ENCODE measurements around the gene WNT3A.
"Not testable (repeated sequence)": the region's sequence is repeated elsewhere in the genome, so short reads cannot be mapped to it uniquely, and the experiment has no call there.

Gene WNT3A

GRCh38 chr1:228006786-228007048, at the start of gene WNT3A:
TSS of gene WNT3A (plus strand) at chr1:228006998. CDS start at chr1:228007129, 131 bp downstream.
- no peaks in the 10 kb centered on the region for H3K36me3 Mint-ChIP-seq
- peaks cover 70 to 83% of the 10 kb centered on the region in 2 donors for H3K27me3 Mint-ChIP-seq
- peak within 1 kb of the TSS; percentile 43 to 59 for H3K4me3 Mint-ChIP-seq

GRCh38 chr1:227958617-227959324, 48.0 kb upstream of the WNT3A start:
- no peak overlapping the region for H3K4me3 Mint-ChIP-seq

More at GRCh38 chr1:228006786-228007048, at the start of gene WNT3A:
- no peak within 1 kb of the TSS for H3K27ac Mint-ChIP-seq
- DNase-seq (no peak), ATAC-seq (replicated peaks) (no peak)
- H3K4me1 Mint-ChIP-seq: peaks cover 43 to 57% of the 10 kb centered on the region in 2 donors
- H3K9me3 Mint-ChIP-seq: no peaks in the 10 kb centered on the region

GRCh38 chr1:227959325-227959860, 47.4 kb upstream of the WNT3A start:
- ATAC-seq (replicated peaks): no peak
- no peak overlapping the region for H3K4me3 Mint-ChIP-seq
- no peaks in the 10 kb centered on the region for H3K4me1 Mint-ChIP-seq
- no peak overlapping the region for H3K27ac Mint-ChIP-seq
- H3K36me3 Mint-ChIP-seq: peaks cover 3% of the 10 kb centered on the region in 2 donors
- H3K27me3 Mint-ChIP-seq: peaks cover 18 to 25% of the 10 kb centered on the region in 2 donors
- H3K9me3 Mint-ChIP-seq: no peaks in the 10 kb centered on the region
- no peak for DNase-seq

More at GRCh38 chr1:227958617-227959324, 48.0 kb upstream of the WNT3A start:
- H3K9me3 Mint-ChIP-seq: peaks cover 0 to under 1% of the 10 kb centered on the region in 2 donors
- no peak overlapping the region for H3K27ac Mint-ChIP-seq
- no peak for ATAC-seq (replicated peaks)
- no peak for DNase-seq
- H3K27me3 Mint-ChIP-seq: peaks cover 23 to 29% of the 10 kb centered on the region in 2 donors
- H3K36me3 Mint-ChIP-seq: peaks cover 3% of the 10 kb centered on the region in 2 donors
- H3K4me1 Mint-ChIP-seq: peaks cover 0 to 2% of the 10 kb centered on the region in 2 donors

- Mint-ChIP-seq H3K4me1 (no peaks in the 10 kb centered on the region), H3K36me3 (peaks cover 3% of the 10 kb centered on the region in 2 donors), H3K4me3 (no peak overlapping the region), H3K9me3 (no peaks in the 10 kb centered on the region), H3K27me3 (peaks cover 12 to 14% of the 10 kb centered on the region in 2 donors), H3K27ac (no peak overlapping the region)
- DNase-seq: no peak
- ATAC-seq (replicated peaks): peak; percentile 38 to 41
Measured at GRCh38 chr1:227961651-227962466, 44.9 kb upstream of the WNT3A start.

GRCh38 chr1:227966733-227967132, 40.1 kb upstream of the WNT3A start:
- H3K36me3 Mint-ChIP-seq; H3K4me1 Mint-ChIP-seq; H3K27me3 Mint-ChIP-seq; H3K27ac Mint-ChIP-seq; DNase-seq; ATAC-seq (replicated peaks); H3K9me3 Mint-ChIP-seq; H3K4me3 Mint-ChIP-seq: not testable (repeated sequence)

GRCh38 chr1:227967815-227968214, 39.0 kb upstream of the WNT3A start:
- H3K9me3 Mint-ChIP-seq; H3K4me3 Mint-ChIP-seq; DNase-seq; H3K4me1 Mint-ChIP-seq; H3K27me3 Mint-ChIP-seq; ATAC-seq (replicated peaks); H3K36me3 Mint-ChIP-seq; H3K27ac Mint-ChIP-seq: not testable (repeated sequence)

GRCh38 chr1:227970076-227970995, 36.5 kb upstream of the WNT3A start:
- not testable (repeated sequence) for DNase-seq; H3K36me3 Mint-ChIP-seq; H3K9me3 Mint-ChIP-seq; ATAC-seq (replicated peaks); H3K27ac Mint-ChIP-seq; H3K27me3 Mint-ChIP-seq; H3K4me1 Mint-ChIP-seq; H3K4me3 Mint-ChIP-seq

GRCh38 chr1:227971216-227971615, 35.6 kb upstream of the WNT3A start:
- not testable (repeated sequence) for H3K36me3 Mint-ChIP-seq; H3K27ac Mint-ChIP-seq; H3K4me1 Mint-ChIP-seq; H3K4me3 Mint-ChIP-seq; DNase-seq; ATAC-seq (replicated peaks); H3K9me3 Mint-ChIP-seq; H3K27me3 Mint-ChIP-seq

- ATAC-seq (replicated peaks); H3K4me3 Mint-ChIP-seq; DNase-seq; H3K4me1 Mint-ChIP-seq; H3K27ac Mint-ChIP-seq; H3K9me3 Mint-ChIP-seq; H3K36me3 Mint-ChIP-seq; H3K27me3 Mint-ChIP-seq: not testable (repeated sequence)
Measured at GRCh38 chr1:227971643-227972282, 35.0 kb upstream of the WNT3A start.

- not testable (repeated sequence) for H3K9me3 Mint-ChIP-seq; H3K4me3 Mint-ChIP-seq; H3K4me1 Mint-ChIP-seq; H3K27ac Mint-ChIP-seq; H3K36me3 Mint-ChIP-seq; DNase-seq; H3K27me3 Mint-ChIP-seq; ATAC-seq (replicated peaks)
Measured at GRCh38 chr1:227972283-227972679, 34.5 kb upstream of the WNT3A start.

GRCh38 chr1:227972843-227973374, 33.9 kb upstream of the WNT3A start:
- not testable (repeated sequence) for H3K27me3 Mint-ChIP-seq; H3K4me3 Mint-ChIP-seq; H3K9me3 Mint-ChIP-seq; DNase-seq; H3K27ac Mint-ChIP-seq; H3K4me1 Mint-ChIP-seq; H3K36me3 Mint-ChIP-seq; ATAC-seq (replicated peaks)

- not testable (repeated sequence) for H3K36me3 Mint-ChIP-seq; H3K4me1 Mint-ChIP-seq; DNase-seq; ATAC-seq (replicated peaks); H3K9me3 Mint-ChIP-seq; H3K4me3 Mint-ChIP-seq; H3K27ac Mint-ChIP-seq; H3K27me3 Mint-ChIP-seq
Measured at GRCh38 chr1:227973724-227974288, 33.0 kb upstream of the WNT3A start.

- not testable (repeated sequence) for ATAC-seq (replicated peaks); H3K4me3 Mint-ChIP-seq; H3K27me3 Mint-ChIP-seq; H3K27ac Mint-ChIP-seq; H3K36me3 Mint-ChIP-seq; H3K4me1 Mint-ChIP-seq; H3K9me3 Mint-ChIP-seq; DNase-seq
Measured at GRCh38 chr1:227975583-227976283, 31.1 kb upstream of the WNT3A start.
